T-helper 2 cell treated with Interferon-gamma antibody and Interleukin-4, amounts not matched to agents 5 μg/mL and 100 μg/mL, for 36 hours (primary cell): ENCODE data around the gene PTK7.

ENCODE experiments used
- DNase-seq: peaks from one replicate; pipeline ENCODE4 v3.0.0; 2021; ENCODE audit warnings: low spot score
- H3K27ac Mint-ChIP-seq: one replicate; pipeline ENCODE4 v1.8.0; 2021; ENCODE audit warnings: mild to moderate bottlenecking, mixed read lengths
- H3K27me3 Mint-ChIP-seq: one replicate; pipeline ENCODE4 v1.8.0; 2021; ENCODE audit warnings: low read depth, mixed read lengths
- H3K36me3 Mint-ChIP-seq: one replicate; pipeline ENCODE4 v1.8.0; 2021; ENCODE audit warnings: low read depth, mixed read lengths
- H3K4me1 Mint-ChIP-seq: one replicate; pipeline ENCODE4 v1.8.0; 2021; ENCODE audit warnings: low read depth, mixed read lengths
- H3K4me3 Mint-ChIP-seq: one replicate; pipeline ENCODE4 v1.8.0; 2022; ENCODE audit warnings: mild to moderate bottlenecking, moderate library complexity, mixed read lengths
- H3K9me3 Mint-ChIP-seq: one replicate; pipeline ENCODE4 v1.8.0; 2021; ENCODE audit warnings: mixed read lengths

The PTK7 gene

GRCh38 chr6:43086022-43086658 is 10.0 kb downstream of the PTK7 start:
- no peak for DNase-seq
- Mint-ChIP-seq H3K9me3 (no peaks in the 10 kb centered on the region), H3K36me3 (no peaks in the 10 kb centered on the region), H3K4me1 (peaks cover 6% of the 10 kb centered on the region), H3K27me3 (peaks cover 21% of the 10 kb centered on the region), H3K27ac (no peak overlapping the region), H3K4me3 (no peak overlapping the region)

GRCh38 chr6:43088654-43089056 is 12.5 kb downstream of the PTK7 start:
- no peak overlapping the region for H3K27ac Mint-ChIP-seq
- H3K27me3 Mint-ChIP-seq = peaks cover 8% of the 10 kb centered on the region
- H3K4me3 Mint-ChIP-seq = no peak overlapping the region
- no peaks in the 10 kb centered on the region for H3K36me3 Mint-ChIP-seq
- no peak for DNase-seq
- peaks cover 15% of the 10 kb centered on the region for H3K4me1 Mint-ChIP-seq
- no peaks in the 10 kb centered on the region for H3K9me3 Mint-ChIP-seq

- no peaks in the 10 kb centered on the region for H3K36me3 Mint-ChIP-seq
- no peak overlapping the region for H3K4me3 Mint-ChIP-seq
- peaks cover 18% of the 10 kb centered on the region for H3K4me1 Mint-ChIP-seq
- no peak for DNase-seq
- no peak overlapping the region for H3K27ac Mint-ChIP-seq
- peaks cover 5% of the 10 kb centered on the region for H3K27me3 Mint-ChIP-seq
- no peaks in the 10 kb centered on the region for H3K9me3 Mint-ChIP-seq
These were observed 13.4 kb downstream of the PTK7 start for GRCh38 chr6:43089467-43089866.

GRCh38 chr6:43089874-43090558 is 13.9 kb downstream of the PTK7 start:
- no peaks in the 10 kb centered on the region for H3K36me3 Mint-ChIP-seq
- H3K9me3 Mint-ChIP-seq = no peaks in the 10 kb centered on the region
- no peak overlapping the region for H3K4me3 Mint-ChIP-seq
- peaks cover 18% of the 10 kb centered on the region for H3K4me1 Mint-ChIP-seq
- H3K27ac Mint-ChIP-seq = no peak overlapping the region
- no peak for DNase-seq
- H3K27me3 Mint-ChIP-seq = peaks cover 4% of the 10 kb centered on the region

- no peaks in the 10 kb centered on the region for H3K9me3 Mint-ChIP-seq
- no peak overlapping the region for H3K27ac Mint-ChIP-seq
- H3K4me1 Mint-ChIP-seq = peaks cover 21% of the 10 kb centered on the region
- H3K36me3 Mint-ChIP-seq = no peaks in the 10 kb centered on the region
- no peak overlapping the region for H3K4me3 Mint-ChIP-seq
- no peak for DNase-seq
- H3K27me3 Mint-ChIP-seq = peaks cover 5% of the 10 kb centered on the region
These were observed 14.4 kb downstream of the PTK7 start for GRCh38 chr6:43090559-43090956.

GRCh38 chr6:43091020-43091419 is 14.9 kb downstream of the PTK7 start:
- no peaks in the 10 kb centered on the region for H3K9me3 Mint-ChIP-seq
- H3K4me1 Mint-ChIP-seq = peaks cover 21% of the 10 kb centered on the region
- H3K27ac Mint-ChIP-seq = no peak overlapping the region
- no peak overlapping the region for H3K4me3 Mint-ChIP-seq
- DNase-seq = no peak
- peaks cover 6% of the 10 kb centered on the region for H3K27me3 Mint-ChIP-seq
- no peaks in the 10 kb centered on the region for H3K36me3 Mint-ChIP-seq

GRCh38 chr6:43091436-43091991 is 15.4 kb downstream of the PTK7 start:
- Mint-ChIP-seq H3K4me1 (peaks cover 18% of the 10 kb centered on the region), H3K36me3 (no peaks in the 10 kb centered on the region), H3K9me3 (no peaks in the 10 kb centered on the region), H3K27ac (no peak overlapping the region), H3K4me3 (no peak overlapping the region), H3K27me3 (peaks cover 6% of the 10 kb centered on the region)
- no peak for DNase-seq

GRCh38 chr6:43092635-43093034 is 16.5 kb downstream of the PTK7 start:
- Mint-ChIP-seq H3K27ac (peak overlapping the region; percentile 13), H3K4me3 (peak overlapping the region; percentile 48), H3K9me3 (no peaks in the 10 kb centered on the region), H3K4me1 (peaks cover 18% of the 10 kb centered on the region), H3K27me3 (peaks cover 7% of the 10 kb centered on the region), H3K36me3 (no peaks in the 10 kb centered on the region)
- DNase-seq = no peak

- DNase-seq = no peak
These were observed 17.5 kb downstream of the PTK7 start for GRCh38 chr6:43093436-43094289.

GRCh38 chr6:43095939-43096338 is 19.8 kb downstream of the PTK7 start:
- H3K9me3 Mint-ChIP-seq = no peaks in the 10 kb centered on the region

More at GRCh38 chr6:43093436-43094289, 17.5 kb downstream of the PTK7 start:
- Mint-ChIP-seq H3K9me3 (no peaks in the 10 kb centered on the region), H3K27ac (no peak overlapping the region), H3K4me1 (peaks cover 18% of the 10 kb centered on the region), H3K4me3 (peak overlapping the region; percentile 11), H3K36me3 (no peaks in the 10 kb centered on the region), H3K27me3 (peaks cover 9% of the 10 kb centered on the region)

GRCh38 chr6:43096451-43097097 is 20.5 kb downstream of the PTK7 start:
- Mint-ChIP-seq H3K36me3 (no peaks in the 10 kb centered on the region), H3K9me3 (no peaks in the 10 kb centered on the region), H3K4me1 (peaks cover 18% of the 10 kb centered on the region), H3K27ac (no peak overlapping the region), H3K27me3 (peaks cover 16% of the 10 kb centered on the region), H3K4me3 (no peak overlapping the region)
- no peak for DNase-seq

More at GRCh38 chr6:43095939-43096338, 19.8 kb downstream of the PTK7 start:
- Mint-ChIP-seq H3K4me3 (no peak overlapping the region), H3K4me1 (peaks cover 18% of the 10 kb centered on the region), H3K27ac (no peak overlapping the region), H3K27me3 (peaks cover 16% of the 10 kb centered on the region), H3K36me3 (no peaks in the 10 kb centered on the region)
- DNase-seq = no peak

- no peaks in the 10 kb centered on the region for H3K36me3 Mint-ChIP-seq
- no peak overlapping the region for H3K27ac Mint-ChIP-seq
- peaks cover 16% of the 10 kb centered on the region for H3K27me3 Mint-ChIP-seq
- peaks cover 18% of the 10 kb centered on the region for H3K4me1 Mint-ChIP-seq
- no peak overlapping the region for H3K4me3 Mint-ChIP-seq
- DNase-seq = no peak
- H3K9me3 Mint-ChIP-seq = no peaks in the 10 kb centered on the region
These were observed 21.0 kb downstream of the PTK7 start for GRCh38 chr6:43097098-43097489.

- DNase-seq = no peak
- peaks cover 16% of the 10 kb centered on the region for H3K27me3 Mint-ChIP-seq
These were observed 21.4 kb downstream of the PTK7 start for GRCh38 chr6:43097502-43097901.

More at GRCh38 chr6:43097502-43097901, 21.4 kb downstream of the PTK7 start:
- Mint-ChIP-seq H3K9me3 (no peaks in the 10 kb centered on the region), H3K4me1 (peaks cover 18% of the 10 kb centered on the region), H3K4me3 (no peak overlapping the region), H3K36me3 (no peaks in the 10 kb centered on the region), H3K27ac (no peak overlapping the region)
